Measurements from ENCODE around the gene SPG7. TPM values are rescaled to one million over a fixed set of nuclear protein-coding genes. Genes with fewer than 3 reads are reported as not detected.
"Not testable (repeated sequence)": the region's sequence is repeated elsewhere in the genome, so short reads cannot be mapped to it uniquely, and the experiment has no call there.

Gene SPG7
- total RNA-seq, 4 donors from 2014 or later: 68.6 to 125 (median 74.8) TPM

GRCh38 chr16:89567656-89568594, 59.7 kb downstream of the SPG7 start:
- TF ChIP-seq CTCF (IDR thresholded peaks at IDR 0.05): no peak
- DNase-seq (ENCODE audit: low spot score): no peak
- ATAC-seq (ENCODE audit: low FRiP score): no peak

GRCh38 chr16:89569506-89570341, 61.5 kb downstream of the SPG7 start:
- no peak for TF ChIP-seq CTCF (IDR thresholded peaks at IDR 0.05)
- no peak for ATAC-seq (ENCODE audit: low FRiP score)
- DNase-seq (ENCODE audit: low spot score): no peak

GRCh38 chr16:89570342-89570923, 62.2 kb downstream of the SPG7 start:
- ATAC-seq (ENCODE audit: low FRiP score) (no peak), DNase-seq (ENCODE audit: low spot score) (no peak)
- TF ChIP-seq CTCF (IDR thresholded peaks at IDR 0.05): no peak

- DNase-seq (ENCODE audit: low spot score); ATAC-seq (ENCODE audit: low FRiP score): not testable (repeated sequence)
Observed at GRCh38 chr16:89570983-89571598, 62.9 kb downstream of the SPG7 start.

GRCh38 chr16:89571636-89572035, 63.4 kb downstream of the SPG7 start:
- ATAC-seq (ENCODE audit: low FRiP score): no peak
- no peak for TF ChIP-seq CTCF (IDR thresholded peaks at IDR 0.05)

GRCh38 chr16:89572073-89572484, 63.9 kb downstream of the SPG7 start:
- no peak for DNase-seq (ENCODE audit: low spot score)

More at GRCh38 chr16:89571636-89572035, 63.4 kb downstream of the SPG7 start:
- no peak for DNase-seq (ENCODE audit: low spot score)

More at GRCh38 chr16:89572073-89572484, 63.9 kb downstream of the SPG7 start:
- no peak for TF ChIP-seq CTCF (IDR thresholded peaks at IDR 0.05)
- no peak for ATAC-seq (ENCODE audit: low FRiP score)
